Measurements from ENCODE around the gene TTF1. TPM values are rescaled to one million over a fixed set of nuclear protein-coding genes. Genes with fewer than 3 reads are reported as not detected.

Gene TTF1
- total and polyA plus RNA-seq, 9 of the 15 experiments (the other 6 are each of a cell fraction or from before 2014, with no cell fraction given): 9.0 to 18.5 (median 15.8) TPM

- 0 out of 2 replicates have a peak, but pooled peaks have one; percentile 23 for TF ChIP-seq E2F4 (CRISPR knock-in tag; IDR thresholded peaks at IDR 0.05; ENCODE audit: low read depth)
- TF ChIP-seq TBP (optimal IDR thresholded peaks at IDR 0.05; ENCODE audit: low read depth, low read length): peak; percentile 64
- TF ChIP-seq GTF2F1 (IDR thresholded peaks at IDR 0.05; ENCODE audit: low read depth, low read length): 0 out of 2 replicates have a peak, but pooled peaks have one; percentile 33
- peak; percentile 80 for TF ChIP-seq RBFOX2 (IDR thresholded peaks at IDR 0.05; ENCODE audit: low read depth, low read length)
- peak in 1 of 2 experiments; percentile 26 for TF ChIP-seq E2F6 (IDR thresholded peaks at IDR 0.05; ENCODE audit: borderline replicate concordance in 1 of 2, extremely low read depth in 1 of 2, insufficient read depth in 1 of 2, insufficient read length in 1 of 2, low read depth in 1 of 2, low read length in 1 of 2, poor library complexity in 1 of 2, severe bottlenecking in 1 of 2)
- peak; percentile 50 for TF ChIP-seq E2F1 (CRISPR knock-in tag; IDR thresholded peaks at IDR 0.05)
- peak; percentile 68 for TF ChIP-seq TAF9B (IDR thresholded peaks at IDR 0.05; ENCODE audit: partially characterized antibody)
- TF ChIP-seq GATAD2B (IDR thresholded peaks at IDR 0.05; ENCODE audit: borderline replicate concordance): 0 out of 2 replicates have a peak, but pooled peaks have one; percentile 50
- no peak for TF ChIP-seq TCF15 (CRISPR knock-in tag; IDR thresholded peaks at IDR 0.05)
- no peak for TF ChIP-seq GTF2E2 (tag; IDR thresholded peaks at IDR 0.05)
- TF ChIP-seq GMEB1 (CRISPR knock-in tag; IDR thresholded peaks at IDR 0.05): peak; percentile 51; the same call in 1 of the 2 replicates
- 0 out of 2 replicates have a peak, but pooled peaks have one; percentile 35 for TF ChIP-seq ZNF395 (CRISPR knock-in tag; IDR thresholded peaks at IDR 0.05)
- TF ChIP-seq ZBTB33 (CRISPR knock-in tag; IDR thresholded peaks at IDR 0.05): no peak
- peak; percentile 69 for TF ChIP-seq MAX (CRISPR knock-in tag; IDR thresholded peaks at IDR 0.05)
Observed at GRCh38 chr9:132406554-132407122, at the start of gene TTF1 (continued).

Data from K562 (cell line).